ENCODE measurements around the gene RGS16.

- no peak for TF ChIP-seq CTCF (IDR thresholded peaks at IDR 0.05)
- peak in 1 of 2 donors; percentile 29 for TF ChIP-seq POLR2A (IDR thresholded peaks at IDR 0.05)
- no peak for TF ChIP-seq EP300 (IDR thresholded peaks at IDR 0.05)
Observed at GRCh38 chr1:182588500-182589396, 15.4 kb downstream of the RGS16 start, which contains the start of gene RNASEL.
